A204.1 (cell line): ENCODE measurements around the gene PCYT2.

Experiments used
- FAIRE-seq: peaks from 2 replicates; lab custom pipeline; 2012; peaks lifted over from hg19 to GRCh38; lab: Jason Lieb, UNC

Gene PCYT2

GRCh38 chr17:81899514-81900166 lies 11.6 kb downstream of the PCYT2 start:
- FAIRE-seq = no peak

GRCh38 chr17:81898885-81899284 lies 12.3 kb downstream of the PCYT2 start:
- FAIRE-seq = no peak

GRCh38 chr17:81898029-81898866 lies 13.0 kb downstream of the PCYT2 start:
- FAIRE-seq = no peak

- no peak for FAIRE-seq
Measured at GRCh38 chr17:81895400-81895799, 15.8 kb downstream of the PCYT2 start.

GRCh38 chr17:81891303-81891552 lies 20.0 kb downstream of the PCYT2 start:
- no peak for FAIRE-seq

GRCh38 chr17:81890447-81891302 lies 20.5 kb downstream of the PCYT2 start:
- FAIRE-seq = no peak

- no peak for FAIRE-seq
Measured at GRCh38 chr17:81889602-81890001, 21.6 kb downstream of the PCYT2 start.

- FAIRE-seq = no peak
Measured at GRCh38 chr17:81888988-81889595, 22.1 kb downstream of the PCYT2 start.

GRCh38 chr17:81888105-81888987 lies 22.9 kb downstream of the PCYT2 start:
- no peak for FAIRE-seq

GRCh38 chr17:81885869-81886548 lies 25.2 kb downstream of the PCYT2 start:
- FAIRE-seq = no peak

- no peak for FAIRE-seq
Measured at GRCh38 chr17:81885454-81885853, 25.7 kb downstream of the PCYT2 start.

GRCh38 chr17:81884968-81885367 lies 26.2 kb downstream of the PCYT2 start:
- no peak for FAIRE-seq

GRCh38 chr17:81884520-81884919 lies 26.7 kb downstream of the PCYT2 start:
- no peak for FAIRE-seq

- FAIRE-seq = no peak
Measured at GRCh38 chr17:81879121-81879520, 32.1 kb downstream of the PCYT2 start.

- FAIRE-seq = no peak
Measured at GRCh38 chr17:81878294-81878693, 32.9 kb downstream of the PCYT2 start.

- FAIRE-seq = no peak
Measured at GRCh38 chr17:81877569-81877968, 33.6 kb downstream of the PCYT2 start.

GRCh38 chr17:81871387-81872230 lies 39.6 kb downstream of the PCYT2 start:
- FAIRE-seq = no peak

- no peak for FAIRE-seq
Measured at GRCh38 chr17:81870981-81871386, 40.2 kb downstream of the PCYT2 start, which contains the start of gene ARHGDIA. Gene ARHGDIA, minus strand, starts transcription at chr17:81871337. Its CDS starts 1,407 bp downstream, at chr17:81869930.

- no peak for FAIRE-seq
Measured at GRCh38 chr17:81870131-81870980, 40.8 kb downstream of the PCYT2 start.
